Activated T-cell treated with anti-CD3 and anti-CD28 coated beads for 48 hours (primary cell): ENCODE data around the gene MGA.

Experiments
- DNase-seq: peaks from one replicate; pipeline ENCODE4 v3.0.0-alpha.2; 2020; ENCODE audit warnings: low read depth

Gene MGA

DNA sequence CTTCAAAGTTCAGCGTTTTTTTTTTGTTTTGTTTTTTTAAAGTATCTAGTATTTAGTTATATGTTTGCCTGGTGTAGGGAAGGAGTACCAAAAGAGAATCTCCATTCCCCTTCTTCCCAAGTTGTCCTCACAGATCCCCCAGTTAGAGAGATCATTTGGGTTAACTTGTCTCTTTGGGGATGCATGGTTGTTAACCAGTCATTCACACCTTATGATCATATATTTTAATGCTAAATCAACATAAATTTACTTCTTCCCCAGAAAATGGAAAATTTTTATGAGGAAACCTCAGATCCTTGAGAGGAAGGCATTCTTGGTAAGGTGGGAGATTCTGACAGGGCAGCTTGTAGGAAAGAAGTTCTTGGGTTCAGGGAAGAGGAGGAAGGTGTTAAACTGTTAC lies 1.5 kb upstream of the MGA start:
- no peak for DNase-seq

GRCh38 chr15:41659190-41659589 lies 1.0 kb upstream of the MGA start:
- no peak for DNase-seq

DNA sequence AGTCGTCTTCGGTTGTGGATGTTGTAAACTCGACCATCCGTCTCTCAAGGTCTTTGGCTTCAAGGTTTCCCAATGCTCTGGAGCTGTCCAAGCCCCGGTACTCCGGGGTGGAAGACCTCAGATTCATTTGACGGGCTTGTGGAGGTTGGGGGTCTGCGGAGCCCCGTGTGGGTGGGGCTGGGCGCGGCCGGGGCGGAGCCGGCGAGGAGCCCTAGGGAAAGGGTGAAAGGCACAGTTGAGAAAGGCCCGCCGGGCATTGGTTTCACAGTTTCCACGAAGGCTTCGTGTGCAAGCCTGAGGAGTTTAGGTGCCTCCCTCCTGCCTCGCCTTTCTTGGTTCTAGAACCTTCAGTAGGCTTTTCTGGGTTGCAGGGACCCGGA lies 360 bp upstream of the MGA start:
- DNase-seq: no peak

DNA sequence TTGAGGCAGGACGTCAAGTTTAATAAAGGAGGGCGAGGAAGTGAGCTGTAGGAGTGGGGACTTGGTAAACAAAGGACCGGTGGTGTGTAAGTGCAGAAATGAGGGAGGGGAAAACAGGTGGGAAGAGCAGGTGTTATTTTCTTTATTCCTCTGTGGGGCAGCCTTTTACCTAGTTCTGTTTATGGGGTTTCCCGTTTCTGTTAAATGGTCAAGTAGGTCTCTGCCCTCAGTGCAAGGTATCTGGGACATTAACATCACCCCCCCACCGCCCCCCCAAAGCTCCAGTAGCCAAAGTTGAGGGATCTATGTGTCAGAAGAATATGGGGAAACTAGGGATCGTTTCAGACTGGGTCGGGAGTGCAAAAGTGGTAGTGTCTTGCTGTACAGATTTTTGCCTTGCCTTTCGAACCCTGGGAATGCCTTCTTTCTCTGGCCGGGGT lies 893 bp downstream of the MGA start:
- DNase-seq: no peak

DNA sequence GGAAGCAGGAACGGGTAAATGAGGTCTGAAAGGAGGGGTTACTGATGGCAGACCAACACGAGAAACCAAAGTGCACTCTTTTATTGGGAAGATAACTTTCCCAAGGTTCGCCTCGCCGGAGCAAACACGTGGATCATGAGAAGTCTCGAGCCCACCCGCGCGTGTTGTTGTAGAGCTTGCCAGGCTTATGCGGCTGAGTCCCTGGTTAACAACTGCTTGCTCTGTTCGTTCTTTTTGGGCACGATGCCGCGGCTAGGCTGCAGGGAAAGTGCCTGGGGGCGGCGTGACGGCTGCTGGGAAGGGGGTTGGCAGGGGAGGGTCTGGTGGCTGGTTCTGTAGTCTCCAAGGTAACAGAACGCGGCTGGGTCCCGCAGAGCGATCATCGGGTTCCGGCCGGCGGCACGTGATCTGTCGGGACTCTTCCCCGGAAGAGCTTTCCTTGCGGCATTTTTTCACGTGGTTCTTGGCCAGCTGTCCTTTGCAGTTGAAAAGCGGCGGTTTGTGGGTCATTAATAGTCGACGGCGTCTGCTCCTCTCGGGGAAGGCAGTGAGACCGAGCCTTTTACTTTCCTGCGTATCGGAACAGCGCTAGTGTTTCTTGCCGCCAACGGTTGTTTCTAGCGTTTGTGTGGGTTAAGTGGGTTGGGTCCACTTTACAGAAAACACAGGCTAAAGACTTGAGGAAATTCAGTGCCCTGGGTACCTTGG lies 1.5 kb downstream of the MGA start:
- peak; percentile 60 for DNase-seq

DNA sequence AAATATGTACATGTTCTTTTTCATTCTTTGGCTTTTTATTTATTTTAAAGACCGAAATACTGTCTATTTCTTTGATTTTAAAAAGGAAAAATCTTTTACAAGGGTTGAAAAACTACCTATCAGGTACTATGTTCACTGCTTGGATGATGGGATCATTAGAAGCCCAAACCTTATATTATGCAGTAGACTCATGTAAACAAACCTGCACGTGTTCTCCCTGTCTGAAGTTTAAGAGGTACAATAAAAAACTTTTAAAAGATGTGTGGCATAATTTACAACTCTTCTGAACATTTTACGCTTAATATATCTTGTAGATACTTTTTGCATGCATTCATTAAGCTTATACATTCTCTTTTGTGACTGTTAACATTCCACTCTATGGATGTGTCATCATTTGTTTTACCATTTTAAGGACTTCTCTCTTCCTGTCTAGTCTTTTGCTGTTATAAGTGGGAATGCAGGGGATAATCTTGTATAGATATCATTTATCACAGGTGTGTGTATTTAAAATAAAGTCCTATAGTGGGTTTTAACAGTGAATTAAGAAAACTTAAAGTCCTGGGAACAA lies 6.2 kb downstream of the MGA start:
- DNase-seq: no peak

- DNase-seq: no peak
Observed at GRCh38 chr15:41669701-41670100, 9.5 kb downstream of the MGA start.

- no peak for DNase-seq
Observed at GRCh38 chr15:41671656-41672648, 11.7 kb downstream of the MGA start.

GRCh38 chr15:41675337-41675736 lies 15.1 kb downstream of the MGA start:
- DNase-seq: no peak

DNA sequence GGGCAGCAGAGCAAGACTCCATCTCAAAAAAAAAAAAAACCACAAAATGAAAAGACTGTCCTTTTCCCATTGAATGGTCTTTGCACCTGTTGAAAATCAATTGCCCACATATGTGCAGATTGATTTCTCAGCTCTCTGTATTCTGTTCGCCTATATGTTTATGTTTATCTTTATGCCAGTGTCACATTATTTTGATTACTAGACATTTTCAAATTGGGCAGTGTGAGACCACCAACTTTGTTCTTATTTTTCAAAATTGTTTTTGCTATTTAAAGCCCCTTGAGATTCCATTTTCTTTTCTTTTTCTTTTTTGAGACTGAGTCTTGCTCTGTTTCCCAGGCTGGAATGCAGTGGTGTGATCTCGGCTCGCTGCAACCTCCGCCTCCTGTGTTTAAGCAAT lies 18.5 kb downstream of the MGA start:
- DNase-seq: no peak

GRCh38 chr15:41683955-41684354 lies 23.8 kb downstream of the MGA start:
- DNase-seq: no peak

GRCh38 chr15:41688671-41689070 lies 28.5 kb downstream of the MGA start:
- DNase-seq: no peak

DNA sequence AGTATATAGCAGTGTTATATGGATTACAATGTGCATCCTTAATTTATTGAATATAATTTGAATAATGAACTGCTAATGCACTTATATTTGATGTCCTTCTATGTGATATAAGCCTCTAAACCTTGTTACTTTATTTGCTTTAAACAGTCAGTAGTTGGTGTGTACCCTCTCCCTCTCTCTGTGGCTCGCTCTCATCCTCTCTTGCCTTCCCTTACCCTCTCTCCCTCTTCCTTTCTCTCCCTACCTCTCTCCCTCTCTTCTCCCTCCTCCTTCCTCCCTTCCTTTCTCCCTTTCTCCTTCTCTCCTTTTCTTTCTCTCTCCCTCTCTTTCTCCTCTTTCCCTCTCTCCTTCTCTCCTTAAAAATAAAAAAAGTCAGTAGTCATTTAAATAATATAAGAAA lies 28.9 kb downstream of the MGA start:
- no peak for DNase-seq

GRCh38 chr15:41689834-41690233 lies 29.6 kb downstream of the MGA start:
- DNase-seq: no peak

DNA sequence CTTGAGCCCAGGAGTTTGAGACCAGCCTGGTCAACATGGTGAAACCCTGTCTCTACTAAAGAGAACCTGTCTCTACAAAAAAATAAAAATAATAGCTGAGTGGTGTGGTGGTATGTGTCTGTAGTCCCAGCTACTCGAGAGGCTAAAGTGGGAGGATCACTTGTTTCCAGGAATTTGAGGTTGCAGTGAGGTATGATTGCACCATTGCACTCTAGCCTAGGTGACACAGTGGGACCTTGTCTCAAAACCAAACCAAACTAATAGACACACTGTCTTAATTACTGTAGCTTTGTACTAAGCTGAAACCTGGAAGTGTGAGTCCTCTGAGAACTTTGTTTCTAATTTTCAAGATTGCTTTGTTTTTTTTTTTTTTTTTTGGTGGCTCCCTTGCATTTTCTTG lies 30.4 kb downstream of the MGA start:
- DNase-seq: no peak

DNA sequence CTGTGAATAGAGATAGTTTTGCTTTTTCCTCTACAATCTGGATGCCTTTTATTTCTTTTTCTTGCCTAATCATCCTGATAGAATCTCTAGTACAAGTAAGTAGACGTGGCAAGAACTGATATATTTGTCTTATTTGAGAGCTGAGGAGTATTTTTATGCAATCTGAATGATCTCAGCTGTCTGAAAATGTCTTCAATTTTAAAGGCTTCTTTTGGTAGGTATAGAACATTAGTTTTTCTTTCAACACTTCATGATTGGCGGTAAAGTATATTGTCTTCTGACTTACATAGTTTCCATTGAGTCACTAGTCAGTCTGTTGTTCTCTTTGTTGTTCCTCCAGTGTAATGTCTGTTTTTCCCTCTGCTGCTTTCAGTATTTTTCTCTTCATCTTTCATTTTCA lies 31.3 kb downstream of the MGA start:
- DNase-seq: no peak

DNA sequence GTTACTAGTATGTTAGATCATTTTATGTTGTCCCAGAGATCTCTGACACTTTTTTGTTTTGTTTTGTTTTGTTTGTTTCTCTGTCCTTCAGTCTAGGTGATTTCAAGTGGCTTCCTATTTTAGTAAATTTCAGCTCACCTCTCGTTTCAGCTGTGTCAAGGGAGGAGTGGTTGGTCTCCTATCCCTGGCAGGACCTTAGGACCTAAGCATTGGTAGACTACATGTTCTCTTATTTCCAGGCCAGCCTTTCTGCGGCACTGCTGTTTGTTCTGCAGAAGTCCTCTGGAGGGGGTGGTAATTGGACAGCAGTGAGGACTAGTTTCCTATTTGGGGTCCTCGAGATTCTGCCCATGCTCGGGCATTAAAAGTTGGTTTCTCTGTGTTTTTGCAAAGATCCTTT lies 31.8 kb downstream of the MGA start:
- no peak for DNase-seq

DNA sequence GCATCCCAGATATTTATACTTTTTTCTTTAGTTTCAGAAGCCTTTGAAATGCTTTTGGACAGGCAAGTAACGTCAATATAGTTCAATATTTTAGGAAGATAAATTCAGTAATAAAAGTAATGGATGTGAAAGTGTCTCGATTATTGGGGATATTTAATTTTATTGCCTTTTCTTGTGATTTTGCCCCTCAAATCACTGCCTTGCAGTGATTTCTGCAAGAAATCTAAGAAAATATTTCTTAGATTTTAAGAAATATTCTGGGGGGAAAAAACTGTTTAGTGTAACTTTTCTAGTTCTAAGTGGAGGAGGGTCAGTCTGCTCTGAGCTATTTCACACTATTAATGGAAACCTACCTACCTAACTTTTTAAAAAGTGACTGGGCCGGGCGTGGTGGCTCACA lies 33.6 kb downstream of the MGA start:
- DNase-seq: no peak

DNA sequence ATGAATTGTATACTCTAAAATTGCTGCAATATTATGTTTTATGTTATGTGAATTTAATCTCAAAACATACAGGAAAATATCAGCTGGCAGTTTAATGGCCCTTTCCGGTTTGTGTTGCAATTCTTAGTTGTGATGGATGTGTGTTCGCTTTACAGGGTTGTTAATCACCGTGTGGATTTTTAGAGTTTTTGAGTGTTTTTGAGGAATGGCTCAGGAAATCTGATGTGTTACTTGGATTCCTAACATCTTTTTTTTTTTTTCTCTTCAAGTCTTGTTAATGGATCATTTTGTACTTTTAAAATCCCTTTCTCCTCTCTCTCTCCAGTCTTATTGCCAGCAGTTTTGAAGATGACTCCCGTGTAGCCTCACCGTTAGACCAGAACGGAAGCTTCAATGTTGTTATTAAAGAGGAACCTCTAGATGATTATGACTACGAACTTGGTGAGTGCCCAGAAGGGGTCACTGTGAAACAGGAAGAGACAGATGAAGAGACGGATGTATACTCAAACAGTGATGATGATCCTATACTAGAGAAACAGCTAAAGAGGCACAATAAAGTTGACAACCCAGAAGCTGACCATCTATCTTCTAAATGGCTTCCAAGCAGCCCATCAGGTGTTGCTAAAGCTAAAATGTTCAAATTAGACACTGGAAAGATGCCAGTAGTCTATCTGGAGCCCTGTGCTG lies 35.7 kb downstream of the MGA start:
- DNase-seq: no peak

- no peak for DNase-seq
Observed at GRCh38 chr15:41698779-41699178, 38.6 kb downstream of the MGA start.

DNA sequence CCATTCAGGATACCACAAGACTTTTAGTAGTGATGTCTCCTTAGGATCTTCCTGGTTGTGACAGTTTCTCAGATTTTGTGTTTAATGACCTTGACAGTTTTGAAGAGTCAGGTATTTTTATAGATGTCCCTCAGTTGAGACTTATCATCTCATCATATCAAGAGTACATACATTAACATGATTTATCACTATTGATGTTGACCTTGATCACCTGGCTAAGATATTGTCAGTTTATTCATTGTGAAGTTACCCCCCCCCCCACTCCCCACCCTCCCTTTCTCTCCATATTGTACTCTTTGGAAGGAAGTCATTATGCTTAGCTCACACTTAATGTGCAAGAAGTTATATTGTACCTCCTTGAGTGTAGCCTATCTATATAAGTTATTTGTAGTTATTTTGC lies 42.9 kb downstream of the MGA start:
- no peak for DNase-seq

DNA sequence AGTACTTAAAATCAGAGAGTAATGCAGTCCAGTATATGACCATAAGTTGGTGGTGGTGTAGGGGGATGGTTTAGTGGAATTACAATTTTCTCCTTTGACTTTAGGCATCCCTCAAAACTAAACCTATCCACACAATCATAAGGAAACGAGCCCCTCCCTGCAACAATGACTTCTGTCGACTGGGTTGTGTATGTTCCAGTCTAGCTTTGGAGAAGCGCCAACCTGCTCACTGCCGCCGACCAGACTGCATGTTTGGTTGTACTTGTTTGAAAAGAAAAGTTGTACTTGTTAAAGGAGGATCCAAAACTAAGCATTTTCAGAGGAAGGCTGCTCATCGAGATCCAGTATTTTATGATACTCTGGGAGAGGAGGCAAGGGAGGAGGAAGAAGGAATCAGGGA lies 52.8 kb downstream of the MGA start:
- DNase-seq: no peak
